GM11168 (cell line): Measurements from ENCODE around the gene DONSON.

Source experiments
- in situ Hi-C: fragments of 300-500 bp; cut with MboI; formaldehyde crosslinking; loops from one replicate; pipeline ENCODE4 v1.12.0; 2022; ENCODE audit warnings: low sequenced_read_pairs; ENCODE audit not compliant: unreplicated experiment

The DONSON gene

GRCh38 chr21:33567914-33568313 is 20.6 kb downstream of the DONSON start:
- in situ Hi-C loops: no loop called here

- in situ Hi-C loops: no loop called here
Measured at GRCh38 chr21:33566514-33566913, 22.0 kb downstream of the DONSON start.

GRCh38 chr21:33562389-33562788 is 26.1 kb downstream of the DONSON start:
- in situ Hi-C loops: no loop called here

- in situ Hi-C loops: no loop called here
Measured at GRCh38 chr21:33561373-33561772, 27.1 kb downstream of the DONSON start.

GRCh38 chr21:33560965-33561364 is 27.5 kb downstream of the DONSON start:
- in situ Hi-C loops: no loop called here

GRCh38 chr21:33559813-33560212 is 28.7 kb downstream of the DONSON start:
- in situ Hi-C loops: no loop called here

GRCh38 chr21:33558777-33559421 is 29.6 kb downstream of the DONSON start:
- in situ Hi-C loops: no loop called here

- in situ Hi-C loops: no loop called here
Measured at GRCh38 chr21:33557447-33557846, 31.0 kb downstream of the DONSON start.

- in situ Hi-C loops: no loop called here
Measured at GRCh38 chr21:33554982-33555344, 33.5 kb downstream of the DONSON start.

- in situ Hi-C loops: no loop called here
Measured at GRCh38 chr21:33554236-33554981, 34.1 kb downstream of the DONSON start.

- in situ Hi-C loops: no loop called here
Measured at GRCh38 chr21:33552999-33553598, 35.4 kb downstream of the DONSON start.

GRCh38 chr21:33552093-33552998 is 36.1 kb downstream of the DONSON start:
- in situ Hi-C loops: no loop called here

GRCh38 chr21:33551664-33552063 is 36.8 kb downstream of the DONSON start:
- in situ Hi-C loops: no loop called here

- in situ Hi-C loops: no loop called here
Measured at GRCh38 chr21:33550772-33551660, 37.5 kb downstream of the DONSON start.

- in situ Hi-C loops: no loop called here
Measured at GRCh38 chr21:33549848-33550771, 38.4 kb downstream of the DONSON start.

GRCh38 chr21:33546086-33546485 is 42.4 kb downstream of the DONSON start:
- in situ Hi-C loops: no loop called here

GRCh38 chr21:33544451-33545195 is 43.9 kb downstream of the DONSON start:
- in situ Hi-C loops: no loop called here
